Ovary (tissue), 9 donors: ENCODE data around the gene KRT76. TPM values are rescaled to one million over a fixed set of nuclear protein-coding genes. Genes with fewer than 3 reads are reported as not detected.

Source experiments
- DNase-seq, 5 donors: peaks; one replicate each; pipeline ENCODE4 v3.0.0-alpha.2; 2019 to 2020
- H3K27ac ChIP-seq, 2 donors: fragments of 200-600 bp; one replicate each; pipeline versions ENCODE4 v1.5.1 to v1.8.0; 2019 to 2022
- H3K27me3 ChIP-seq: fragments of 200-600 bp; one replicate; pipeline ENCODE4 v1.8.0; 2022
- H3K36me3 ChIP-seq: fragments of 200-600 bp; sonication (generic); one replicate; pipeline ENCODE4 v1.5.1; 2019
- H3K4me1 ChIP-seq: one replicate; pipeline ENCODE4 v1.8.1; 2013; ENCODE audit warnings: mild to moderate bottlenecking, moderate library complexity; ENCODE audit not compliant: insufficient read depth
- H3K4me3 ChIP-seq: fragments of 200-600 bp; sonication (generic); one replicate; pipeline ENCODE4 v1.5.1; 2017
- H3K9me3 ChIP-seq, 2 donors: fragments of 200-600 bp in 1 of 2; sonication (generic) in 1 of 2; one replicate each; pipeline versions ENCODE4 v1.5.1 to v1.8.1; 2013 to 2019; ENCODE audit warnings: mild to moderate bottlenecking in 1 of 2, moderate library complexity in 1 of 2
- CTCF ChIP-seq, 3 donors: fragments of 450-650 bp in 2 of 3; fragments of 200-600 bp in 1 of 3; IDR thresholded peaks; one replicate each; pipeline versions ENCODE4 v1.5.1 to v1.8.0; 2016 to 2022; ENCODE audit warnings: antibody characterized with exemption in 3 of 3, mild to moderate bottlenecking in 1 of 3
- EP300 ChIP-seq: sonication (generic); formaldehyde crosslinking; IDR thresholded peaks from one replicate; pipeline ENCODE4 v1.6.1; 2017; ENCODE audit warnings: antibody characterized with exemption
- POLR2A ChIP-seq: fragments of 450-650 bp; IDR thresholded peaks from one replicate; pipeline ENCODE4 v1.6.1; 2017; ENCODE audit warnings: antibody characterized with exemption, mild to moderate bottlenecking, moderate library complexity
- WGBS, 3 donors: extraction: QIAGEN DNeasy Blood & Tissue Kit in 1 of 3; methylation state at CpG; one replicate each; pipeline versions ENCODE4 v1.1.5 to v1.1.7; 2013 to 2017; 5-methylcytosine and 5-hydroxymethylcytosine counted together
- intact Hi-C, 4 donors: fragments of 100-400 bp; cut with DNase I; formaldehyde crosslinking; loops; one replicate each; pipeline versions ENCODE4 v1.11.0 to v1.15.1; 2022 to 2023
- polyA plus RNA-seq, 2 donors: library from polyadenylated mRNA; stranded (reverse); fragments of 200-250 nt in 1 of 2; fragments of 350-450 nt in 1 of 2; fragmentation: Illumina TruSeq in 1 of 2; extraction: RNeasy Lipid Tissue Mini Kit (QIAGEN cat#74804) in 1 of 2; gene quantifications; one replicate each; pipeline ENCODE4 v1.2.3, GENCODE V29; 2013 to 2014
- total RNA-seq, 7 donors: library from RNA; depleted of rRNA in 2 of 7; stranded (reverse); fragments of >200 nt in 2 of 7; fragmentation: NEBNext Ultra II Directional in 3 of 7; extraction: Animal tissue kit (Norgen Biotek cat#: 25700) in 3 of 7; gene quantifications; one replicate each; pipeline versions ENCODE4 v1.1.0 to v1.2.4, GENCODE V29; 2016 to 2023
- donor health status: DM: no; HTN: no; CAD: no; lungs with moderate emphysema.
- donor health status: DM: no; HTN: no; CAD: no.
- donor health status: Bipolar disorder and iron deficiency.
- donor health status: DM: yes; HTN: yes; CAD: no.
- donor health status: DM: no; HTN: no; CAD: no.
- donor health status: DM: yes; HTN: yes; CAD: no.

Gene KRT76
- total and polyA plus RNA-seq, 9 donors, result not detected

- intact Hi-C loops, result no loop called here
- Histone ChIP-seq H3K36me3 (no peaks in the 10 kb centered on the region), H3K27me3 (no peaks in the 10 kb centered on the region), H3K4me3 (no peak overlapping the region), H3K9me3 (no peaks in the 10 kb centered on the region), H3K4me1 (no peaks in the 10 kb centered on the region), H3K27ac (no peak overlapping the region)
- 85 to 92% (median 86%) methylated on average over 8 of the region's 8 CpGs for WGBS, 3 donors
- TF ChIP-seq CTCF (IDR thresholded peaks at IDR 0.05), result no peak
- no peak for TF ChIP-seq POLR2A
- no peak for DNase-seq
These were observed 40.0 kb upstream of the KRT76 start for GRCh38 chr12:52817003-52817698.

GRCh38 chr12:52815676-52816588 lies 38.8 kb upstream of the KRT76 start:
- no peak for DNase-seq
- no peaks in the 10 kb centered on the region for H3K9me3 ChIP-seq
- TF ChIP-seq CTCF (IDR thresholded peaks at IDR 0.05) (no peak), EP300 (no peak), POLR2A (no peak)
- H3K27ac ChIP-seq, result no peak overlapping the region
- intact Hi-C loops, result no loop called here
- no peaks in the 10 kb centered on the region for H3K4me1 ChIP-seq
- no peaks in the 10 kb centered on the region for H3K27me3 ChIP-seq
- WGBS, 3 donors, result 60 to 64% (median 63%) methylated on average over 9 of the region's 9 CpGs
- H3K4me3 ChIP-seq, result no peak overlapping the region
- H3K36me3 ChIP-seq, result no peaks in the 10 kb centered on the region

GRCh38 chr12:52815161-52815560 lies 38.0 kb upstream of the KRT76 start:
- TF ChIP-seq POLR2A, result no peak
- no peak for TF ChIP-seq CTCF (IDR thresholded peaks at IDR 0.05)
- no peak for TF ChIP-seq EP300
- intact Hi-C loops, result no loop called here
- DNase-seq, result no peak
- no peaks in the 10 kb centered on the region for H3K27me3 ChIP-seq
- H3K4me3 ChIP-seq, result no peak overlapping the region
- 77 to 89% (median 84%) methylated on average over 4 of the region's 4 CpGs for WGBS, 3 donors
- H3K4me1 ChIP-seq, result no peaks in the 10 kb centered on the region
- no peaks in the 10 kb centered on the region for H3K36me3 ChIP-seq
- H3K27ac ChIP-seq, result no peak overlapping the region
- no peaks in the 10 kb centered on the region for H3K9me3 ChIP-seq

- Histone ChIP-seq H3K9me3 (no peaks in the 10 kb centered on the region), H3K4me1 (no peaks in the 10 kb centered on the region), H3K4me3 (no peak overlapping the region), H3K27ac (no peak overlapping the region), H3K36me3 (no peaks in the 10 kb centered on the region), H3K27me3 (no peaks in the 10 kb centered on the region)
- no peak for DNase-seq
- intact Hi-C loops, result no loop called here
- TF ChIP-seq POLR2A (no peak), CTCF (IDR thresholded peaks at IDR 0.05) (no peak), EP300 (no peak)
- 67 to 88% (median 86%) methylated on average over 4 of the region's 4 CpGs for WGBS, 3 donors
These were observed 37.6 kb upstream of the KRT76 start for GRCh38 chr12:52814710-52815155.
